LNCAP (cell line): Measurements from ENCODE around the gene PTPRCAP.

Source experiments
- CTCF ChIP-seq: fragments of 450-650 bp; IDR thresholded peaks from 2 replicates; pipeline ENCODE4 v1.5.1; 2017; ENCODE audit warnings: mild to moderate bottlenecking

Gene PTPRCAP

GRCh38 chr11:67449116-67449844 lies 11.8 kb upstream of the PTPRCAP start:
- no peak for TF ChIP-seq CTCF

- TF ChIP-seq CTCF, result no peak
Measured at GRCh38 chr11:67448220-67448609, 10.7 kb upstream of the PTPRCAP start.

GRCh38 chr11:67445515-67445914 lies 8.0 kb upstream of the PTPRCAP start:
- no peak for TF ChIP-seq CTCF

- TF ChIP-seq CTCF, result no peak
Measured at GRCh38 chr11:67442504-67443404, 5.3 kb upstream of the PTPRCAP start.

GRCh38 chr11:67441731-67442351 lies 4.4 kb upstream of the PTPRCAP start:
- TF ChIP-seq CTCF, result no peak

- TF ChIP-seq CTCF, result no peak
Measured at GRCh38 chr11:67441098-67441563, 3.6 kb upstream of the PTPRCAP start.

GRCh38 chr11:67440229-67441097 lies 3.0 kb upstream of the PTPRCAP start:
- no peak for TF ChIP-seq CTCF
